Endothelial cell of umbilical vein (primary cell): ENCODE measurements around the gene ERICH3. TPM values are rescaled to one million over a fixed set of nuclear protein-coding genes. Genes with fewer than 3 reads are reported as not detected.

Experiments
- BruUV-seq: library from RNA; stranded (reverse); fragments of 400-500 nt; replicated peaks from 2 replicates; lab custom pipeline; 2021; lab: Mats Ljungman, UMichigan
- CTCF ChIA-PET: fragments of 300-600, 350-600 bp; sonication (Branson Sonifier 250); formaldehyde crosslinking; loops from one replicate; lab custom pipeline; 2021; ENCODE audit warnings: antibody characterized with exemption, inconsistent platforms; lab: Charles Lee
- POLR2A ChIA-PET: fragments of 300-600, 350-600 bp; sonication (Branson Sonifier 250); formaldehyde crosslinking; loops from one replicate; lab custom pipeline; 2021; ENCODE audit warnings: antibody characterized with exemption, inconsistent platforms; lab: Charles Lee
- DNase-seq: peaks from one replicate; pipeline ENCODE4 v3.0.0-alpha.2; 2011; ENCODE audit warnings: low read depth, low spot score
- FAIRE-seq: peaks from 2 replicates; lab custom pipeline; 2011; peaks lifted over from hg19 to GRCh38; lab: Jason Lieb, UNC
- H2AFZ ChIP-seq: 2 replicates; pipeline ENCODE4 v1.6.0; 2012; ENCODE audit warnings: low read depth, low read length, control low read depth, inconsistent platforms
- H3K27ac ChIP-seq: 2 replicates; pipeline ENCODE4 v1.5.1; 2011; ENCODE audit warnings: low read depth, mild to moderate bottlenecking, control low read depth, low read length, moderate library complexity; ENCODE audit not compliant: insufficient read depth
- H3K27me3 ChIP-seq, 2 experiments: 2 replicates each; pipeline versions ENCODE4 v1.6.0 to v1.6.1; 2011; ENCODE audit warnings: low read length in 2 of 2, mixed read lengths in 1 of 2; ENCODE audit not compliant: control insufficient read depth in 2 of 2, insufficient read depth in 2 of 2
- H3K36me3 ChIP-seq, 2 experiments: 2 replicates in 1 of 2; 3 replicates in 1 of 2; pipeline ENCODE4 v1.5.1; 2011; ENCODE audit warnings: low read length in 2 of 2, mild to moderate bottlenecking in 1 of 2, moderate library complexity in 1 of 2; ENCODE audit not compliant: control insufficient read depth in 2 of 2, insufficient read depth in 2 of 2; ENCODE audit errors: extremely low read depth in 1 of 2
- H3K4me1 ChIP-seq: 3 replicates; pipeline ENCODE4 v1.5.1; 2011; ENCODE audit warnings: mild to moderate bottlenecking, low read length; ENCODE audit not compliant: control insufficient read depth, insufficient read depth; ENCODE audit errors: extremely low read depth
- H3K4me2 ChIP-seq: 2 replicates; pipeline ENCODE4 v1.6.1; 2011; ENCODE audit warnings: low read length, control low read depth, mixed read lengths; ENCODE audit not compliant: insufficient read depth
- H3K4me3 ChIP-seq, 3 experiments: fragments of 200-600 bp in 1 of 3; sonication (generic), shearing (Covaris generic) in 1 of 3; replicated peaks in 1 of 3; 2 replicates each; pipeline ENCODE4 v1.5.1; 2011 to 2016; ENCODE audit warnings: control low read depth in 3 of 3, low read length in 3 of 3, mild to moderate bottlenecking in 2 of 3, inconsistent platforms in 1 of 3, low read depth in 1 of 3, moderate library complexity in 1 of 3; ENCODE audit not compliant: insufficient read depth in 1 of 3
- H3K79me2 ChIP-seq: 2 replicates; pipeline ENCODE4 v1.6.0; 2012; ENCODE audit warnings: low read length, inconsistent platforms; ENCODE audit not compliant: control insufficient read depth, insufficient read depth
- H3K9ac ChIP-seq: replicated peaks from 2 replicates; pipeline ENCODE3; 2011; ENCODE audit warnings: low read length, control low read depth; ENCODE audit not compliant: insufficient read depth; ENCODE audit errors: extremely low read depth
- H3K9me1 ChIP-seq: replicated peaks from 3 replicates; pipeline ENCODE4 v1.6.0; 2011; ENCODE audit warnings: mild to moderate bottlenecking, low read length; ENCODE audit not compliant: control insufficient read depth, insufficient read depth; ENCODE audit errors: extremely low read depth
- H3K9me3 ChIP-seq: replicated peaks from 2 replicates; pipeline ENCODE4 v1.5.1; 2012; ENCODE audit warnings: low read length, inconsistent platforms; ENCODE audit not compliant: control insufficient read depth, insufficient read depth
- H4K20me1 ChIP-seq: replicated peaks from 2 replicates; pipeline ENCODE3; 2011; ENCODE audit warnings: mild to moderate bottlenecking, low read length; ENCODE audit not compliant: control insufficient read depth, insufficient read depth; ENCODE audit errors: extremely low read depth
- EZH2 ChIP-seq: IDR thresholded peaks from 2 replicates; pipeline ENCODE4 v1.6.1; 2012; ENCODE audit warnings: borderline replicate concordance, low read depth, mild to moderate bottlenecking, moderate library complexity, low read length, inconsistent platforms; ENCODE audit not compliant: severe bottlenecking
- FOS ChIP-seq: IDR thresholded peaks from 2 replicates; pipeline ENCODE4 v1.6.1; 2011; ENCODE audit warnings: mild to moderate bottlenecking, low read length, moderate library complexity, borderline replicate concordance; ENCODE audit not compliant: insufficient read depth
- GATA2 ChIP-seq: IDR thresholded peaks from 2 replicates; pipeline ENCODE4 v1.7.0; 2011; ENCODE audit warnings: low read depth, mild to moderate bottlenecking, moderate library complexity, mixed read lengths, low read length; ENCODE audit not compliant: insufficient read length, insufficient read depth
- JUN ChIP-seq: IDR thresholded peaks from 2 replicates; pipeline ENCODE4 v1.6.1; 2011; ENCODE audit warnings: borderline replicate concordance, low read depth; ENCODE audit not compliant: insufficient read length, insufficient read depth
- MYC ChIP-seq: IDR thresholded peaks from one replicate; pipeline ENCODE4 v1.6.1; 2011; ENCODE audit warnings: mild to moderate bottlenecking, low read depth, low read length
- POLR2A ChIP-seq: IDR thresholded peaks from 2 replicates; pipeline ENCODE4 v1.6.1; 2012; ENCODE audit warnings: low read depth, mild to moderate bottlenecking, control low read depth, low read length
- POLR2AphosphoS5 ChIP-seq: IDR thresholded peaks from 2 replicates; pipeline ENCODE4 v1.6.1; 2012; ENCODE audit warnings: low read depth, mild to moderate bottlenecking, control low read depth, low read length, moderate library complexity; ENCODE audit not compliant: insufficient read depth
- dilution Hi-C: fragments of 300-500 bp; cut with MboI; formaldehyde crosslinking; loops from one replicate; pipeline ENCODE4 v1.15.0; 2019; ENCODE audit warnings: low sequenced_read_pairs; ENCODE audit not compliant: extremely low pct_ligation_motif_present
- intact Hi-C: fragments of 100-400 bp; cut with micrococcal nuclease; formaldehyde crosslinking; loops from one replicate; pipeline ENCODE4 v1.10.0; 2022
- polyA plus RNA-seq, 4 experiments: library from polyadenylated mRNA; depleted of rRNA in 3 of 4; stranded (reverse) in 3 of 4; unstranded in 1 of 4; fragments of >200 nt; gene quantifications; 2 replicates each; pipeline versions ENCODE4 v1.2.1 to v1.2.3, GENCODE V29; 2011 to 2012; ENCODE audit warnings: missing spikeins in 1 of 4
- total RNA-seq: library from RNA; stranded (reverse); gene quantifications from 2 replicates; pipeline ENCODE4 v1.2.3, GENCODE V29; 2021
- TF ChIP-seq, protein P1 (sequence below), 2 donors: IDR thresholded peaks; 1 replicate in 1 of 2; 2 replicates in 1 of 2; pipeline ENCODE4 v1.5.1; 2011; ENCODE audit warnings: low read length in 2 of 2, mild to moderate bottlenecking in 2 of 2, moderate library complexity in 2 of 2, control low read depth in 1 of 2, inconsistent platforms in 1 of 2, low read depth in 1 of 2; ENCODE audit not compliant: insufficient read depth in 1 of 2; ENCODE audit errors: extremely low read depth in 1 of 2
- TF ChIP-seq, protein P2 (sequence below): IDR thresholded peaks from 2 replicates; pipeline ENCODE4 v1.6.1; 2011; ENCODE audit not compliant: insufficient read depth, insufficient read length

The ERICH3 gene
- total and polyA plus RNA-seq, 2 donors (not counting 3 experiments of a cell fraction or from before 2014, with no cell fraction given) = not detected

DNA sequence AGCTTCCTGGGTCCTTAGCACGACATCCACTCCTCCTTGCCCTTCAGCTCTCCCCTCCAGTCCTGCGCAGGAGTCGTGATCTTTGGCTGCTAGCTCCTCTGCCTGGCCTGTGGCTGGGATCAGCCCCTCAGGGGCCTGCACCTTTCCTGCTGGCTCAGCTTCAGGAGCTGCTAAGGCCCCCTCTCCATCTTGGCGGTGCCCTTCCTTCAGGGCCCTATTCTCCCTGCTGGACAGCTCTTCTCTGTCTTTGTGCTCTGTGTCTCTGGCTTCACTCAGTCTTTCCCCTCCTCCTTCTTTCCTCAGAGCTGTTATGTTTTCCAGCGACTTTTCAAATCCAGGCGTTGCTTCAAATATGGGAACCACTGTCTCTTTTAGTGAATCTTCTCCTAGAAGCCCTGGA, 101.7 kb downstream of the ERICH3 start:
- POLR2A ChIA-PET = no interaction called here
- no peaks in the 10 kb centered on the region for H3K36me3 ChIP-seq
- TF ChIP-seq POLR2A (no peak), JUN (no peak), FOS (no peak), GATA2 (no peak), POLR2AphosphoS5 (no peak), EZH2 (no peak), MYC (no peak)
- TF ChIP-seq, protein P1, sequence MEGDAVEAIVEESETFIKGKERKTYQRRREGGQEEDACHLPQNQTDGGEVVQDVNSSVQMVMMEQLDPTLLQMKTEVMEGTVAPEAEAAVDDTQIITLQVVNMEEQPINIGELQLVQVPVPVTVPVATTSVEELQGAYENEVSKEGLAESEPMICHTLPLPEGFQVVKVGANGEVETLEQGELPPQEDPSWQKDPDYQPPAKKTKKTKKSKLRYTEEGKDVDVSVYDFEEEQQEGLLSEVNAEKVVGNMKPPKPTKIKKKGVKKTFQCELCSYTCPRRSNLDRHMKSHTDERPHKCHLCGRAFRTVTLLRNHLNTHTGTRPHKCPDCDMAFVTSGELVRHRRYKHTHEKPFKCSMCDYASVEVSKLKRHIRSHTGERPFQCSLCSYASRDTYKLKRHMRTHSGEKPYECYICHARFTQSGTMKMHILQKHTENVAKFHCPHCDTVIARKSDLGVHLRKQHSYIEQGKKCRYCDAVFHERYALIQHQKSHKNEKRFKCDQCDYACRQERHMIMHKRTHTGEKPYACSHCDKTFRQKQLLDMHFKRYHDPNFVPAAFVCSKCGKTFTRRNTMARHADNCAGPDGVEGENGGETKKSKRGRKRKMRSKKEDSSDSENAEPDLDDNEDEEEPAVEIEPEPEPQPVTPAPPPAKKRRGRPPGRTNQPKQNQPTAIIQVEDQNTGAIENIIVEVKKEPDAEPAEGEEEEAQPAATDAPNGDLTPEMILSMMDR (IDR thresholded peaks at IDR 0.05; ENCODE audit: extremely low read depth in 1 of 2, insufficient read depth in 1 of 2, low read depth in 1 of 2, low read length in 2 of 2) = no peak
- TF ChIP-seq, protein P2, sequence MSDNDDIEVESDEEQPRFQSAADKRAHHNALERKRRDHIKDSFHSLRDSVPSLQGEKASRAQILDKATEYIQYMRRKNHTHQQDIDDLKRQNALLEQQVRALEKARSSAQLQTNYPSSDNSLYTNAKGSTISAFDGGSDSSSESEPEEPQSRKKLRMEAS = no peak
- no peak overlapping the region for H2AFZ ChIP-seq
- H4K20me1 ChIP-seq = no peaks in the 10 kb centered on the region
- intact Hi-C loops (no loop called here), dilution Hi-C loops (no loop called here)
- H3K27me3 ChIP-seq = no peaks in the 10 kb centered on the region
- H3K4me1 ChIP-seq = no peaks in the 10 kb centered on the region
- no peaks in the 10 kb centered on the region for H3K79me2 ChIP-seq
- FAIRE-seq (no peak), DNase-seq (no peak)
- no peak overlapping the region for H3K4me3 ChIP-seq
- CTCF ChIA-PET = interaction anchor here (1.3 kb wide), 1 partner anchor 118 kb away, joined by 3 read pairs; no protein-coding TSS in a partner anchor
- H3K27ac ChIP-seq = no peak overlapping the region
- H3K9me1 ChIP-seq = no peaks in the 10 kb centered on the region
- no TSS peak for BruUV-seq
- H3K9me3 ChIP-seq = no peaks in the 10 kb centered on the region
- no peak overlapping the region for H3K9ac ChIP-seq
- no peak overlapping the region for H3K4me2 ChIP-seq
